RPMI8226 (cell line): Measurements from ENCODE around the gene PFN3.
A peak's percentile ranks its signal among the peaks of the same experiment; 100 is the strongest.

Experiments
- DNase-seq: peaks from one replicate; pipeline ENCODE4 v3.0.0-alpha.2; 2015

Gene PFN3

GRCh38 chr5:177399997-177400868, at the start of gene PFN3:
PFN3 (minus strand) TSS chr5:177400661; CDS start chr5:177400576, 85 bp downstream.
- no peak for DNase-seq

- DNase-seq: no peak
These were observed 48.9 kb upstream of the PFN3 start for GRCh38 chr5:177449140-177450061.

DNA sequence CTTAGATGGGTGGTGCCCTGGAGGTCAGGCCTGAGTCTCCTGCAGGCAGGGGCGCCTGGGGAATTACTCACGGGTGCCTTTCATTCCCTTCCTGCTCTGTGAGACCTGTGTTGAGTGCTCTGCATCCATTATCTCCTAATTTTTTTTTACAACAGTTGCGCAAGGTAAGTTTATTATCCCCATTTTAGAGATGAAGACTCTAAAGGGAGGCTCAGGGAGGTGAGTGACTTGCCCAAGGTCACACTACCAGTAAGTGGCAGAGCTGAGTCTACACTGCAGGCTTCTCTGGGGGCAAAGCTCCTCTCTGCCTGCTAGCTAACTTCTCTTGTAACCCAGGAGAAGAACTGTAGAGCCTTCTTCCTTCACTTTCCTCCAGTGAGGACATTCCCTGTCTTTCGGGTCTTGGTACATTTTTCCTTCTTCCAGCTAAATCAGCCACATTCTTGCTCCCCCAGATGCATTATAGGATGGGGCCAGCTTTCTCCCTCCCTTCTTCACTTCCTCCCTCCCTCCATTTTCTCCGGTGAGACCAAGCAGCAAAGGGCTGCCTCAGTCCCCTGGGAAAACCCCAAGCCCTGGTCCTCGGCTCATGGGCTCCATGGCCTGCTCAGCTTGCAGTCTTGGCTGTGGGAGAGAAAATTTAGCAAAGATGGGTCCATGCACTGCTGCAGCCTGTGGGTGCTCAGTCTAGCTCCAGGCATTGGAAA, 47.9 kb upstream of the PFN3 start:
- peak; percentile 42 for DNase-seq

DNA sequence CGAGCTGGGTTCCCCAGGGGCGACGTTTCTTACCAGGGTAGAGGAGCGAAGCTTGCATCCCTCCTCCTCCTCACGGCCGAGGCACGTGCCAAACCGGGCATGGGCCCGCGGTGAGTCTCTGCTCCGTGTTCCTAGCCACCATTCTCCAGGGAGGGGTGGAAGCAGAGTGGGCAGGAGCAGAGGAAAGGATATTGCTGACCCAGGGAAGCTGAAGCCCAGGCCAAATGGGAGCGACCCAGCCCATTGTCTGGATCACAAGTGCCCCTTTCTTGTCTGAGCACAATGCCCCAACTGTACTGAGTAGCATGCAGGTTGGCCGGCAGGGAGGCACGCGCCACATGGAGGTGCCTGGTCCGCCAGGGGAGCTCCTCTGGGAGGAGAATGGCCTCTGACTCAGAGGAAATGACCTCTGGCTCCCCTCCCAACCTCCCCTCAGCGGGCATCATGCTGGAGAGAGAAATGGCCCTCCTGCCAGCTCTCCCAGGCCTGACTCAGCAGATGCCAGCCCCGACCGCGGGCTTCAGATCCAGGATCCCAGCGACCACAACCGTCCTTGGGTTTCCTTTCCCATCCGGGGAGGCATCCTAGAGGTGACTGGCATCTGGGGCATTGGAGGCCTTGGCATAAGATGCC, 47.3 kb upstream of the PFN3 start:
- DNase-seq: peak; percentile 76

- peak; percentile 89 for DNase-seq
These were observed 46.7 kb upstream of the PFN3 start for GRCh38 chr5:177447066-177447610.

GRCh38 chr5:177446200-177447065, 46.0 kb upstream of the PFN3 start, which contains the start of gene PRR7:
PRR7 (plus strand) TSS chr5:177446814; CDS start chr5:177455068, 8,254 bp downstream.
- peak; percentile 87 for DNase-seq

- no peak for DNase-seq
These were observed 45.4 kb upstream of the PFN3 start for GRCh38 chr5:177445917-177446199.

- peak; percentile 25 for DNase-seq
These were observed 44.8 kb upstream of the PFN3 start for GRCh38 chr5:177445052-177445916.

DNA sequence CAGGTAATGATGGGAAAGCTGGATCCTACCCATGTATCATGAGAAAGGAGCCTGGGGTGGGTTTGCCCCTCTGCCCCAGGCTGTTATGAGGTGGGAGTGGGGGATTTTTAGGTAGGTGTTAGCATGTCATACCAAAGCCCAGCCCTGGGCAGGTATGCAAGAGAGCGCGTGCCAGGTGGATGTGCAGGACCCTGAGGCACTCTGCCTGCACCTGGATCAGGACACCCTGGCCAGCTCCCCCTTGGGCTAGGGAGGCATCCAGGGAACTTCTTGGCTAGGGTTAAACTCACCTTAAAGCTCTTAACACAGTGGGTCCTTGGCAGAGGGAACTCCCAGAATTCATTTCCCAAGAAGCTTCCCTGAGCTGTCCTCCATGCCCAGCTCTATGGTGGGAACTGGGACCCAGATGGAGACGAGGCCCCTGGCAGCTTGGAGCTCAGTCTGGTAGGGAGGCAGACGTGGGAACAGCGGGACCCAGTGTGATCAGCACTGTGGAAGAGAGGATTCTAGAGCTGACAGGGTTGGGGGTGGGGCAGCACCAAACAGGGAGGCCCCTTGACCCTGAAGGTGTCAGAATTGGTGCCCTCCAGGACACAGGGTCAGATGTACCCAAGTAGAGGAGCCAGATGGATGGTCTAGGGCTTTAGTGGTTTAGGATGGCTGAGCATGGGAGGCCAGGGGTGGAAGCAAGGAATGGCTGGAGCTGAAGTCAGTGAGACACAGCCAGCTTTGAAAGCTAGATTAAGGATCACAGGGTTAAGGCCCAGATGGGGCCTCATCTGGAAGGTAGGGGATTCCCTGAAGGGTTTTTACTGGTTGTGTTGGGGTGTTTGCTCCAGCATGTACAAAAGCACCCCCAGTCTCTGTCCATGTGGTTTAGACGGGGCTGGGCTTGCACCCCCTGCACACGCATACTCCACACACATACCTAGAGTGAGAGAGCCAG, 43.9 kb upstream of the PFN3 start:
- DNase-seq: no peak

- no peak for DNase-seq
These were observed 42.9 kb upstream of the PFN3 start for GRCh38 chr5:177443144-177443983.

- DNase-seq: no peak
These were observed 41.8 kb upstream of the PFN3 start for GRCh38 chr5:177442066-177442826.

DNA sequence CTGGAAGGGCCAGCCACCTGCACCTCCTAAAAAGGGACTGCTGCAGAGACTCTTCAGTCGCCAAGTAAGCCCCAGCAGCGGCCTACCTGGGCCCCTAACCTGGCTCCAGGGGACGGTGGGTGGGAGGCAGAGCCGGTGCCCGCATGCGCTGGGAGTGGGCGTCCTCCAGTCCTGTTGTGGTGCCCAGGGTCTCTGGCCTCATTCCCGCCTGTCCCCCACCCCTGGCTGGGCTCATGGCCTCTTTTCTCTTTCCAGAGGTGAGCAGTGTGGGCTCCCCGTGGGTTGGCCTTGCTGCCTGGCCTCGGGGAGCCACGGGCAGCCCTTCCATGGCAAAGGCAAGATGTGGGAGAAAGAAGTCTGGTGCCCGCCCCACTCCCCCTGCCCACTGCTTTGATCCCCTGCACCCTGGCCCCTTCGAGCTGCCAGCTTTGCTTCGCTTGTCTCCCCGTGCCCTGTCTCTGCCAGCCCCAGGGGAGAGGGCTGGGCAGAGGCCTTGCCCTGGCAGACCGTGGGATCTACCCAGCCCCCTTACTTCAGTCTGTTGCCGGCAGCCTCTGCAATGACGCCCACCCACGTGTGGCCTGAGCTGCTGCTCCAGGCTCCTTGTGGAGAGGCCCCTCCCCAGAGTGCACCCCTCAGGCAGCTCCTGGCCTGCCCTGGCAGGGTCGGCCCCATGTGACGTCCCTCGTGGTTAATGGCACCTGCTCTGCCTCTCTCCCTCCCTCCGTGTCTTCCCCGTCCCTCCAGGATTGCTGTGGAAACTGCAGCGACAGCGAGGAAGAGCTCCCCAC, 40.7 kb upstream of the PFN3 start:
- no peak for DNase-seq

- DNase-seq: no peak
These were observed 39.9 kb upstream of the PFN3 start for GRCh38 chr5:177440211-177440989.

DNA sequence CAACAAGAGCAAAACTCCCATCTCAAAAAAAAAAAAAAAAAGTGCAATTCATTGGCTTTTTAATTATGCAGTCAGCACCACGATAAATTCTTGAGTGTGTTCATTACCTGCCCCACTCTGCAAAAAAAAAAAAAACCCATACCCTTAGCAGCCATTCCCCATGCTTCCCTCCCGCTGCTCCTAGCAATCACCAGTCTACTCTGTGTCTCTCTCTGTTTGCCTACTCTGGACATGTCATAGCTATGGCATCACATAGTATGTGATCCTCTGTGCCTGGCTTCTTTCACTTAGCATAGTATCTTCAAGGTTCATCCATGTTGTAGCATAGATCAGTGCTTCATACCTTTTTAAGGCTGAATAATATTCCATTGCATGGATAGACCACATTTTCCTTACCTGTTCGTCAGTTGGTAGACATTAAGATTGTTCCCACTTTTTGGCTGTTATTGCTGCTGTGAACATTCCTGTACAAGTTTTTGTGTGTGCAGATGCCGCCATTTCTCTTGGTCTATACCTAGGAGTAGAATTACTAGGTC, 39.1 kb upstream of the PFN3 start:
- no peak for DNase-seq

DNA sequence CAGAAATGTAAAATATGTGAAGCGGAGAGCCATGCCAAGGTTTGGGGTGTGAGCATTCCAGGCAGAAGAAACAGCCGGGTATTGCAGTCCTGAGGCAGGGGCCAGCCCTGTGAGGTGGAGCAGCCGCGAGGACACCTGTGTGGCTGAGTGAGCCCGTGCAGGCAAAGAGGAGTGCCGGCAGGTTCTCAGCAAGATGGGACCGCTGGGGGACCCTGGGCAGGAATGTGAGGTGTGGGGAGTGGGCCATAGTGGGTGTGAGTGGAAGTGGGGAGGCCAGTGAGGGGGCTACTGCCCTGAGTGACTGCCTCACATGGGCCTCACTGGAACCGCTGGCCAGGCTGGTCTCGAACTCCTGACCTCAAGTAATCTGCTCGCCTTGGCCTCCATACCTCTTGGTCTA, 38.0 kb upstream of the PFN3 start:
- no peak for DNase-seq
